ENCODE measurements around the gene ARSI.
"Not testable (repeated sequence)": the region's sequence is repeated elsewhere in the genome, so short reads cannot be mapped to it uniquely, and the experiment has no call there.

Gene ARSI

DNA sequence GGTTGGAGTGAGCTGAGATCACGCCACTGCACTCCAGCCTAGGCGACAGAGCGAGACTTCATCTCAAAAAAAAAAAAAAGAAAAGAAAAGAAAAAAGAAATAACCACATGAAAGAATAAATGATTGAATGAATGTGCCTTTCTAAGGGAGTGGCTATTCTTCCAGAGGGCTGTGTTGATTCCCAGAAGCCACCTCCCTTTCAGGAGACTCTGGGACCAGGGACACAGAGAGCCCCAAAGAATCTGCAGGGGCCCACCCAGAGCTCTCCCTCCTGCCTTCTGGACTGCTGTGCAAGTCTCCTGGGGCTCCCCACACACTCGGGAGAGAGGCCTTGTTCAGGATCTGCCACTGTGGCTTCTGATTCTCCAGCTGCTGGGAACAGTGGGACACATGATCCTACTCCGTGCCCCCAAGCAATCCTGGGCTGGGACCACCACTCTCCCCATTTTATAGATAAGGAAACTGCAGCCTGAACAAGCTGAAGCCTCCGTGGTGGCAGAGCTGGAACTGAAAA, 36.8 kb downstream of the ARSI start:
- ATAC-seq (no peak), DNase-seq (no peak)

DNA sequence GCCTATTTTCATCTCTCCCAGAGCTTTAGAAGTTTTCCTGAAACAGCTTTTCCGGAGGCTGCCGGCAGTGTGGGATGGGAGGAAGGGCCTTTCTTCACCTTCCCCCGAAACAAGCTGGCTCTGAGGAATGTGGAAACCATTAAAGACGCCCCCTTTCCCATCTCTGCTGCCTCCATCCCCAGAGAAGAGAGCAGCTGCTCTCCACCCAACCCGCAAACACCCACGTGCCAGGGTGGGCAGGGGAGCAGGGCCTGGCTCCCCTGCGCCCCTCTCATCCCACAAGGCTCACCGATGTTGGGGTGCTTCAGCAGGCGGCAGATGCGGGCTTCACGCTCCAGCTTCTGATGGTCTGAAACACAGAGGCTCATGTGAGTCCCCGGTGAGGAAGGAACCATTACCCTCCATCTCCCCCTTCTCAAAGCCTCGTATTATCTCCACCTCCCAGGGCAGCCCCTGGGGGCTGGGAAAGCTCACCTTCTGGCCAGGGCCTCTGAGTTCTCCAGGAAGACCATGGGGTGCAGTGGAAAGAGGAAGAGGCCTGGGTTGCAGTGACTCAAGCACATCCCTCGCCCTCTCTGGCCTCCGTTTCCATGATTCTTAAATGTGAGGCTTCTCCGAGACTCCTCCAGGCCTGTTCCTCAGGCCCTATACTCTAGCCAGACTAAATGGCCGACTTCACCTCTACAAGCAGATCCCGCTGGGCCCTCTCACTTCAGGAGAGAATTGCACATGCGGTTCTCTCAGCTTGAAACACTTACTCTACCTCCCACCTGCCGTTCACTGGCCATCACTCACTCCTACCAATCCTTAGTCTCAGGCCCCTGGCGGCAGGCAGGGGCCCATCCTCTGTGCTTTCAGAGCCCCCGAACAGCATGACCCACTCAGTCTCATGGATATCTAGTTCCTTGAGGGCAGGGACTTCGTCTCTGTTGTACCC, 37.8 kb downstream of the ARSI start:
- ATAC-seq = no peak
- no peak for DNase-seq

DNA sequence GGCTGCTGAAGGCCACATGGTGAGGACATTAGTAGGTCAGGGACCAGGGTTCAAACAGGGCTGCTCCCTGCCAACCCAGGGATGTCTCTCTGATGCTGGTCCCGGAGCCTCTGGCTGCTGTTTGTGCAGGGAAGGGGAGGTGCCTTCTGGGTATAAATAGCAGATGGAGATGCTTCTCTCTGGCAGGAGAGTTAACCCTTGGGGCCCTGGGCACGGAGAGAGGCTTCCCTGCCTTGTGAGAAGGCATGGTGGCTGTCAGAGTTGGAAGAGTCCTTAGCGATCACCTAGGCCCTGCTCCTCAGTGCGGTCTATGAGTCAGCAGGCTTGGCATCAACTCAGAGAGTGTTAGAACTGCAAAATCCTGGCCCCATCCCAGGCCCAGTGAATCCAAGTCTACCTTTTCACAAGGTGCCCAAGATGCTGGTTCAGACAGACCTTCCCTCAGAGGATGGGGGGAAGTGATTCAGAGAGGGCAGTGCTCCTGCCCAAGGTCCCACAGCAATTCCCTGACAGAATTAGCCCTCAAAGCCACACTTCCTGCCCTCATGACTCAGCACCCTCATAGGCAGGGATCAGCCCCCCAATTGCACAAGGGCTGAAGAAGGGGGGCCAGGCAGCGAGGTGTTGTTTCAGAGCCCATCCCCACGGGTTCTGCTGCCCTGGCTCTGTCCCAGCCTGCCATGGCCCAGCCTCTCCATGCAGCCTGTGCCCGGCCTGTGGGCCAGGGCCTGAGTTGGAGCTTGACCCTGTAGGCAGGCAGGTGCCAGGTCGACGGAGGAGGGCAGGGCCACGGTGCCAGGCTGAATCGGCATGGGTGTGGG, 38.7 kb downstream of the ARSI start:
- ATAC-seq (no peak), DNase-seq (no peak)

DNA sequence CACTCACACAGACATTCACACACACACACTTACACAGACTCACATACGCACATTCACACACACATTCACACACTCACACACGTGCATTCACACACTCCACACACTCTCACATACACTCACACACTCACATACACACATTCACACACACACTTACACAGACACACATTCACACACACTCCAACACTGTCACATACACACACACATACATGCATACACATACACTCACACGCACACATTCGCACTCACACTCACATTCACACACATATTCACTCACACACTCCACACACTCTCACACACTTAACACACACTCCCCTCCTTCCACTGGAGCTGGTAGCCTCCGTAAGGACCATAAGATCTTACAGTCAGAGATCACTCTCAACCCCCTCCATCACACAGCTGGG, 39.3 kb downstream of the ARSI start:
- ATAC-seq = no peak

DNA sequence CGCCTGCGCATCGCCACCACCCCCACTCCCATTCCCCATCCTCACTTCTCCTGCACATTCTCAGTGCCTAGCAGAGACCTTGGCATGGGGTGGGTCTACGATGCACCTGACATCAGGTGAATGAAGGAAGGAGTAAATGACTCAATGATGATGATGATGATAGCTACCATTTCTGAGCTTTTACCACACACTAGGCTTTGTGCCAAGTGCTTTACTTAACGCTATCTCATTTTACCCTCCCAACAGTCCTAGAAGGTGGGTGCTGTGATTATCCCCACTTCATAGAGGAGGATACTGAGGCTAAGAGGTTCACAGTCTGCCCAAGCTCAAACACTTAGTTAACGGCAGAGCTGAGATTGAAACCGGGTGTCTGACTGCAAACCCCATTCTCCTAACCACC, 40.2 kb downstream of the ARSI start:
- no peak for ATAC-seq
- DNase-seq = no peak

More for the DNA sequence above, 39.3 kb downstream of the ARSI start:
- no peak for DNase-seq

DNA sequence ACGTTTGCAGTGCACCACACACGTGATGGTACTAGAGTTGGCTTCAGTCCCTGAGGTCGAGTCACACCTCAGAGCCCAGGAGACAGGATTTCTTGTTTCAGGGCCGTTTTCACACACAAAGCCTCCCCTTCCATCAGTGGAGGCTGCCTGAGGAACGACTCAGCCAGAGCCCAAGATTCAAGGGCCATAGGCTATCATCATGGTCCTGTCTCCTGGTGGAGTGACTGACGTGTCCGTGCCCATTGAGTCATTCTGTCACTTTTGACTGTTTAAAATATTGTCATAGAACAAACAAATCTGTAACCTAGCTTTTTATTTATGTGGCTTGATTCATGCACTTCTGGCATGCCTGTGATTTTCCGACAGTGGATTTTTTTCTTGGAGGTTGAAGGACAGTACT, 41.5 kb downstream of the ARSI start:
- ATAC-seq (no peak), DNase-seq (no peak)

DNA sequence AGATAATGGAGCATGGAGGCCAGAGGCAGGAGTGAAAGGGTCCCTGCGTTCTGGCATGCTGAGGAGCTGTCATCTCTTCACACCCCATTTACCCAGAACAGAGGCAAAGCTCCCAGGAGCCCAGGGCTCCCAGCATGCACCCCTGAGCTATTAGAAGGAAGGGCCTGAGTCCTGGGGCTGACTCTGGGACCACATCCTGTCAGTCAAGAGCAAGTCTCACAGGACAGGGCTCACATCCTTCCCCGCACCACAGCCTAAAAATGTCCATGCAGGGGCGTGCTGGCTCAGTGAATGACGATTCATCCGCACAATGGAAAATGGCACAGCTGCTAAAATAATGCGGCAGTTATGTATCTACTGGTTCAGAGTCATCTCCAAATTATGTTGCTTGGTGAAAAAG, 44.6 kb downstream of the ARSI start:
- ATAC-seq (no peak), DNase-seq (no peak)

DNA sequence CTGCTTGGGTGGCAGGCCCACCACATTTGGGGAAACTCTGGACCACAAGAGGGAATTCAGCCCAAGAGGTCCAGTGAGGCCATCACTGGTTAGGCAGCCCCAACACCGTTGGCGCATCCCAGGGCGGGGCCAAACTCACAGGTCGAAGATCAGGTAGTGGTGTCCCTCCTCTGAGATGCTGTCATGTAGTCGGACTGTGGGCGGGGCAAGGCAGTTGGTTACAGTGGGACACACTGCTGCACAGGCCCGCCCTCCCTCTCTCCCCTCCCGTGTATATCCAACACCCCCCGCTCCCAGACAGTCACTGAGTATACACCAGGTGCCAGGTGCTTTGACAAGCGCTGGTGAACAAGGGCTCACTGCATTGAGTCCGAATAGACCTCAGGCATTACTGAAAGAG, 45.3 kb downstream of the ARSI start:
- ATAC-seq = no peak

DNA sequence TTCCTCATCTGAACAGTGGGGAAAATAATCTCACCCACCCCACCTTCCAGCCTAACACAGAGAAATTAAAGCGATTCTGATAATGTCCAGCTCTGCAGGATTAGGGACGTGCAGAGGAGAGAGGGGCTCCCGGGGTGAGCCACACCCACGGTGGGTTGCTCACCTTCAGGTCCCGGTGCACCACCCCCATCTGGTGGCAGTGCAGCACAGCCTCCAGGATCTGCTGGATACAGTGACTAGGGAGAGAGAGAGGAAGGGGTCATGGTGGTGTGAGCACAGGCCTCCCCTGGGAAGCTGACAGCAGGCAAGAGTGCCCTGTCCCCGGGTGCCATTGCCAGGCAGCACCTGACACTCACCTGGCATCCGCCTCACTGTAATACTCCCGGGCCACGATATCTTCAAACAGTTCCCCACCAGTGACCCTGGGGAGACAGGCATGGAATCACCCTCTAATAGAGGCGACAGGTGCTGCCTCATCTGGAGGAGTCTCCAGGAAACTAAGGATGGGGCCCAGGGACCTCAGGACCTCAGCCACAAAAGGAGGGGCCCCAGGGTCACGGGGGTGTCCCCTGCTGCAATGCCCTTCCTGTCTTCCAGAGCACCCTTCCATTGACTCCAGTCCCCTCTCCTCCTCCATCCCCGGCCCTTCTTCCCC, 46.2 kb downstream of the ARSI start:
- ATAC-seq = no peak
- DNase-seq = no peak

More for the DNA sequence above, 45.3 kb downstream of the ARSI start:
- DNase-seq = no peak

DNA sequence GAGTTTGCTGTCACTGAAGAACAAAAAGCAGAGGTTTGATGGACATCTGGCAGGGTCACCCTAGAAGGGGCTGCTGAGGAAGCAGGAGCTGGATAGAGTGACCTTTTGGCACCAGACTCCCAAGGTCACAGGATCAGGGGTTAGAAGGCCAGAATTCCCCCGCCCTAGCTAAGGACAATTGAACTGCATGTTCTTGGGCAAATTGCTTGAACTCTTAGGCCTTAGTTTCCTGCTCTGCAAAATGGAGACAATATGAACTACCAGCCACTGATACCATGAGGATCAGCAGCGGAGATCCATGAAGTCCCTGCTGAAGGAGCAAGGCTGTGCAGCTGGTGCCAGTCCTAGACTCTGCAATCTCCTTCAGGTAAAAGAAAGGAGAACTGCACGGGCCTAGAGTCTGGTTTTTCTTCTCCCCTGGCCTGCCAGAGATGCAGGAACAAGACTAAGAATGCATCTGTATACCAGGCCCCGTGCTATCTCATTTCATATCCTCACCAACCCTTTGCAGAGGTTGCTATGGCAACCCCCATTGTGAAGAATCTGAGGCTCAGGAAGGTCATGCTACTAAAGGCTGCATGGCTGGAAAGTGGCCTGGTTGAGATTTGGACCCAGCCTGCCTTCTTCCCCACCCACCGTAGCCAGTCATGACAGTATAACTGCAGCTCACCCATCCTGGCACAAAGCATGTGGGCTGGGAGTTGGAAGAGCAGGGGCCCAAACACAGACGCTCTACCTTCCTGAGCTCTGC, 46.9 kb downstream of the ARSI start:
- no peak for ATAC-seq

DNA sequence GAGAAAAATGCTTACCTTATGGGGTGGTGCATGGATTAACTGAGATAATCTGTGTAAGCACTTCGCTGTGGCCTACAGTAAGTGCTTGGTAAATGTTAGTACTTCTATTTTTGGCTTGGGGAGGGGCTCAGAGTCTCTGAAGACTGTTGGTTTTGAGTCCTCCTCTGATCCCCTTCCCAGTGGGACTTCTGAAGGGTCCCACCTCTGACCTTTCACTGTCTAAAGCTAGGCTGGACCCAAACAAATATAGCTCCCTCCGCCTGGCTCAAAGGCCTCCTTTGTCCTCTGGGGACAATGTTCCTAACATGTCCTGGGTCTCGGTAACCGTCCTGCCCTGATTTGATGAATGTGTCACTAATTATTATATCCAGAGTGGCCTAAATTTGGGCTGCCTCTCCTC, 47.9 kb downstream of the ARSI start:
- DNase-seq = no peak
- no peak for ATAC-seq

More for the DNA sequence above, 46.9 kb downstream of the ARSI start:
- no peak for DNase-seq

DNA sequence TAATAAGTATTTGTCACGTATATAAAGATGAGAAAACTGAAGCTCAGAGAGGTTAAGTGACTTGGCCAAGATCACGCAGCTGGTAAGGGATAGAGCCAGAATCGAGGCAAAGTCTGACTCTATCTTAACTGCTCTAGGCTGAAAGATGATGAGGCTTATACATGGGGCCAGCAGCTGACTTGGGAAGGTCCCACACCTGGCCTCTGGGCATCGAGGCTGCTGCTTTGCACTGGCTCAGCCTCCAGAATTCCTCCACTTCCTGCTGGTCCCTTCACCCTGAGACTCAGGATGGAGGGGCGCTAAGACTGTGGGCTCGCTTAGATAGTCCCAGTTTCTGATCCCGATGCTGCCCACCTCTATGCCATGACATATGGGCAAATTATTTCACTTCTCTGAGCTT, 48.3 kb downstream of the ARSI start:
- ATAC-seq = no peak
- no peak for DNase-seq

DNA sequence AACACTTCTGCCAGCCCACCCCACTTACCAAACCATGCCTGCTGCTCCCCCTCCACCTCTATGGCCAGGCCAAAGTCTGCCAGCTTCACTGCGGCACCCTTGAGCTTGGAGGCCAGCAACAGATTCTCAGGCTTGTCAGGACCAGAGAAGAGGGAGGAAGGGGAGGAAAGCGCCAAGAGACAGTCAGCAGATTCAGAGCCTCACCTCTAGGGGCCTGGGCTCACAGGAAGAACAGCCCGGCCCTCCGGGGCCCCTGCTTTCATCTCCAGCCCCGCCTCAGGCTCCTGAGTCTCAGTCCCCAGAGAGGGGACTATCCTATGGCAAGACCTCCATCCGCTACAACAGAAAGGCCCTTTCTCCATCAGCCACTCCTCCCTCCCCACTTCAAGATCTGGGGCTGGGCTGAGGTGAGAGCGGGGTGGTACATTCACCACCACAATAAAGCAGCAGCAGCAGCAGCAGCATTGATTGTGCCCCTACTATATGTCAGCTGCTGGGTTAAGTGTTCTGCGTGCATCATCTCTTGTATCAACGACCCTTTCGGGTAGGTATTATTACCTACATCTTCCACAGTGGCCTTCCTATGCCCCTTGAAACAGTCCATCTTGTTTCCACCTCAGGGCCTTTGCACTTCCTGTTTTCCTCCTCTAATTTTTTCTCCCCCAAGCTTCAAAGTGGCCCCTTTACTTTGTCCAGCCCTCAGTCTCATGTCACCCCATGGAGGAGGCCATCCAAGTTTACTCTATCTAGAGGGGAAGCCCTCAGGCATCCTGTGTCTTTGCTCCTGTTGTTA, 49.1 kb downstream of the ARSI start:
- DNase-seq = no peak
- no peak for ATAC-seq

DNA sequence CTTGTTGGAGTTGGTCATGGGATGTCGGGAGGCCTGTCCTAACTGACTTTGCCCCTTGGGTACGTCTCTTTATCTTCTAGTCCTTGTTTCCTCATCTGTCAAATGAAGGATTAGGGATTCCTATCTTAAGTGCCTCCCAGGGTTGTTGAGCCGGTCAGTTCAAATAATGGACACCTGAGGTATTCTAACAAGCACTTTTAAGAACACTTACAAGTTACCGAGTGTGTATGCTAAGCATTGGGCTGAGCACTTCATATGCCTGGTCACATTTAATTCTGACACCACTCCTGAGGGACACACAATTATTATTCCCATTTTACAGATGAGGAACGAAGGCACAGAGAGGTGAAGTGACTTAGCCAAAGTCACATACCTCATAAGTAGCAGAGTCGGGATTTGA, 50.2 kb downstream of the ARSI start:
- no peak for ATAC-seq
- DNase-seq = no peak

DNA sequence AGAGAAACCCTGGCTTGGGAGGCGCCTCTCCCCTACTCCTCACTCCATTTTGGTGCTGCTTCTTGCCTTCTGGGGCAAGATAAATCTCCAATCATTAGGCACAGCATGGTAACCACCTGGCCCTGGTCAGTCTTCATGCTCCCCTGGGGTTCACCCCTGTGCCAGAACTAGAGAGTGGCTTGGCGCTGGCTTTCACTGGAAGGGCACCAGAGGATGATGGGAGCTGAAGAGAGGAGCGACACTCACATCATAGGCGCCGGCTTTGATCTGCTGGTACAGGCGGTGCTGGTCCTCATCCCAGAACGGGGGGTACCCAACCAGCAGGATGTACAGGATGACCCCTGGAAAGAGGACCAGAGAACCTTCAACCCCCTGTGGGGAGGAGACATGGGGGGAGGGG, 51.2 kb downstream of the ARSI start:
- ATAC-seq (no peak), DNase-seq (no peak)

DNA sequence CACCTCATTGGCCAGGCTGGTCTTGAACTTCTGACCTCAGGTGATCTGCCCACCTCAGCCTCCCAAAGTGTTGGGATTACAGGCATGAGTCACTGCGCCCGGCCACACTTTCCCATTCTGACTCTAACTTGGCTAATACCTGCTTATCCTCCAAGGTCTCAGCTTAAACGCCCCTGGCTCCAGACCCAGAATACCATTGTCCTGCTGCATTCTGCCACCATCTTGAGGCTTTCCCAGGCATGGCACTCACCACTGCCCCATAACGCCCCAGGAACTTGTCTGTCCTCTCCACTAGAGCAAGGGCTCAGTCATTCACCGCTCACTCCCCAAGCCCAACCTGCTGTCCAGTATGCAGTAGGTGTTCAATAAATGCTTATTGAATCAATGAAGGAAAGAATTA, 53.0 kb downstream of the ARSI start:
- no peak for ATAC-seq
- DNase-seq = no peak

DNA sequence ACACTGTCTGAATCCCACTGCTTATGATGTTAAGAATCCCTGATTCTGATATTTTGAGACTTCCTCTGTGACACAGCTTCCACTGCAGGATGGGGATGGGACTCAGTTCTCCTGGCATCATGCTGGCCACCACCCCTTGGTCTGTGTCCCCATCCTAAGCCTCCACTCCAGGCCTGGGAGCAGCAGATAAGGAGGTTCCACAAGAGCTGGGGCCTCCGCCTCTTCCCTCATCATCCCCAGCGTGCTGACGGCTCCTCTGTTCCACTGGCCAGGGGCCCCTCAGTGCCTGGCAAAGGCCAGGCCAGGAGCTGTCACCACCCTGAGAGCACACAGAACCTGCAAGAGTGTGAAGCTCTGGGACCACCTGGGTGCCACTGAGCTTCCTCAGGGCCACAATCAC, 53.8 kb downstream of the ARSI start:
- no peak for DNase-seq
- ATAC-seq = no peak

DNA sequence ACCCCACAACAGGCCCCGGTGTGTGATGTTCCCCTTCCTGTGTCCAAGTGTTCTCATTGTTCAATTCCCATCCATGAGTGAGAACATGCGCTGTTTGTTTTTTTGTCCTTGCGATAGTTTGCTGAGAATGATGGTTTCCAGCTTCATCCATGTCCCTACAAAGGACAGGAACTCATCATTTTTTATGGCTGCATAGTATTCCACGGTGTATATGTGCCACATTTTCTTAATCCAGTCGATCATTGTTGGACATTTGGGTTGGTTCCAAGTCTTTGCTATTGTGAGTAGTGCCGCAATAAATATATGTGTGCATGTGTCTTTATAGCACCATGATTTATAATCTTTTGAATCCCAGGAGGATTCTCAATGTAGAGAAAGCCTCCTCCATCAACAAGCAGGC, 54.2 kb downstream of the ARSI start:
- DNase-seq, ATAC-seq: not testable (repeated sequence)

DNA sequence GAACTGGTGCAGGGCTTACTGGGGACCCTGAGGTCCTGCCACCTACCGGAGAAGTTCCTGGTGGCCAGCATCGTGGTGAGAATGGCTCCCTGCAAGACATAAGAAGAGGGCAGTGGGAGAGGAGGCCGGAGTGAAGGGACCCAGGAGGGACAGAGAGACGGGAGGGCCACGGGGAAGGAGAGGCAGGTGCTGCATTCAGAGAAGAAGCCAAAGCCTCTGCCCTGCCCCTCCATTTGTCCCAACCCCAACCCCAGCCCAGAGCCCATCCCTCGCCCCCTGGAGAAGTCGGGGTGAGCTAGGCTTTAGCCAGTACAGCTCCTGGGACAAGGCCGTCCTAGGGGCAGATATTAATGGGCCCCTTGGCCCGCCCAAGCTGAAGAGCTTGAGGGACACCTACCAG, 55.0 kb downstream of the ARSI start:
- DNase-seq (no peak), ATAC-seq (no peak)

DNA sequence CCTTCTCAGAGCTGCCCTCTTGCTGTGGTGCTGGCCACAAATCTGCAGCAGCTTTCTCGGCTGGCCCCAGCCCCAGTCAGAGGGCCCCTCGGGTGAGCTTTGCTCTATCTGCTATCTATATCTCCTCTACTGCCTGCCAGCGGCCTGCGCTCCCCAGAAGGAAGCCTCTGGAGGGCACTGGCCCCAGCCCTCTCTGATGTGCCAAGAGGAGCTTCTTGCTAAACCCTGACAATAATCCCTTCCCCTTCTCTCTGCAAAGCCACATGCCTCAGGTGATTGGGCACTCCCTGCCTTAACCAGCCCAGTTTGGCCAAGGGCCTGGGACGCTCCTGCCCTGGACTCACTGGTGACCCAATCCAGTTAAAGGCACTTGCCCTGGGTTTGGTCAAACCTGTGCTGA, 55.9 kb downstream of the ARSI start:
- ATAC-seq (no peak), DNase-seq (no peak)

DNA sequence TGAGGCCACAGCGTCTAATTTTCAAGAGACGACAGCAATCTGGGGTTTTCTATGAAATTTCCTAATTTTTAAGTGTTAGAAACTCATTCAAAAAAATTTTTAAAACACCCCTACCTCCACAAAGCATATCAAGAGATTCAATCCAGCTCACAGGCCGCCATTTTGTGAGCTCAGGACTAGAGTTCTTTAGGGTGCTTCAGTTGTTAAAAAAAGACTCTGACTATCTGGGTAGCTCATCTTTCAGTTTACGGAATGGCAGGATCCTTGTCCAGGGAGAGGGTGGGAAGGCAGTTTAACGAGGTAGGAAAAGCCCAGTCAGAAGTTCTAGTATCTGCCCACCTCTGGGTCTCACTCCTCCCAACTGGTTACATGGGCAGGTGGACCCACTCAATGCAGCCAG, 56.3 kb downstream of the ARSI start:
- no peak for ATAC-seq
- DNase-seq = no peak
